Activated CD4-positive, alpha-beta T cell treated with anti-CD3 and anti-CD28 coated beads, Interleukin-2, amount 10 ng/mL, durations not matched to agents 7 days and 5 days (primary cell): ENCODE results near the gene UGT3A2. TPM values are rescaled to one million over a fixed set of nuclear protein-coding genes. Genes with fewer than 3 reads are reported as not detected.
A peak's percentile ranks its signal among the peaks of the same experiment; 100 is the strongest.

Source experiments
- CTCF ChIA-PET: fragments of 350-600 bp; sonication (Branson Sonifier 250); formaldehyde crosslinking; loops from one replicate; lab custom pipeline; 2021; ENCODE audit warnings: antibody characterized with exemption; lab: Charles Lee
- POLR2A ChIA-PET: fragments of 350-600 bp; sonication (Branson Sonifier 250); formaldehyde crosslinking; loops from one replicate; lab custom pipeline; 2021; ENCODE audit warnings: antibody characterized with exemption; lab: Charles Lee
- DNase-seq: peaks from one replicate; pipeline ENCODE4 v3.0.0-alpha.2; 2020
- H3K27ac Mint-ChIP-seq: one replicate; pipeline ENCODE4 v1.8.0; 2021; ENCODE audit warnings: mild to moderate bottlenecking, moderate library complexity, mixed read lengths
- H3K27me3 Mint-ChIP-seq: one replicate; pipeline ENCODE4 v1.8.0; 2021; ENCODE audit warnings: mixed read lengths
- H3K36me3 Mint-ChIP-seq: one replicate; pipeline ENCODE4 v1.8.0; 2021; ENCODE audit warnings: low read depth, mixed read lengths
- H3K4me1 Mint-ChIP-seq: one replicate; pipeline ENCODE4 v1.8.0; 2021; ENCODE audit warnings: mixed read lengths
- H3K4me3 Mint-ChIP-seq: one replicate; pipeline ENCODE4 v1.8.0; 2021; ENCODE audit warnings: mild to moderate bottlenecking, moderate library complexity, mixed read lengths
- H3K9me3 Mint-ChIP-seq: one replicate; pipeline ENCODE4 v1.8.0; 2021; ENCODE audit warnings: mixed read lengths
- total RNA-seq, 2 experiments: library from RNA; stranded (reverse); gene quantifications; one replicate each; pipeline ENCODE4 v1.2.3, GENCODE V29; 2021

Gene UGT3A2, protein sequence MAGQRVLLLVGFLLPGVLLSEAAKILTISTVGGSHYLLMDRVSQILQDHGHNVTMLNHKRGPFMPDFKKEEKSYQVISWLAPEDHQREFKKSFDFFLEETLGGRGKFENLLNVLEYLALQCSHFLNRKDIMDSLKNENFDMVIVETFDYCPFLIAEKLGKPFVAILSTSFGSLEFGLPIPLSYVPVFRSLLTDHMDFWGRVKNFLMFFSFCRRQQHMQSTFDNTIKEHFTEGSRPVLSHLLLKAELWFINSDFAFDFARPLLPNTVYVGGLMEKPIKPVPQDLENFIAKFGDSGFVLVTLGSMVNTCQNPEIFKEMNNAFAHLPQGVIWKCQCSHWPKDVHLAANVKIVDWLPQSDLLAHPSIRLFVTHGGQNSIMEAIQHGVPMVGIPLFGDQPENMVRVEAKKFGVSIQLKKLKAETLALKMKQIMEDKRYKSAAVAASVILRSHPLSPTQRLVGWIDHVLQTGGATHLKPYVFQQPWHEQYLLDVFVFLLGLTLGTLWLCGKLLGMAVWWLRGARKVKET
- total RNA-seq, result not detected

DNA sequence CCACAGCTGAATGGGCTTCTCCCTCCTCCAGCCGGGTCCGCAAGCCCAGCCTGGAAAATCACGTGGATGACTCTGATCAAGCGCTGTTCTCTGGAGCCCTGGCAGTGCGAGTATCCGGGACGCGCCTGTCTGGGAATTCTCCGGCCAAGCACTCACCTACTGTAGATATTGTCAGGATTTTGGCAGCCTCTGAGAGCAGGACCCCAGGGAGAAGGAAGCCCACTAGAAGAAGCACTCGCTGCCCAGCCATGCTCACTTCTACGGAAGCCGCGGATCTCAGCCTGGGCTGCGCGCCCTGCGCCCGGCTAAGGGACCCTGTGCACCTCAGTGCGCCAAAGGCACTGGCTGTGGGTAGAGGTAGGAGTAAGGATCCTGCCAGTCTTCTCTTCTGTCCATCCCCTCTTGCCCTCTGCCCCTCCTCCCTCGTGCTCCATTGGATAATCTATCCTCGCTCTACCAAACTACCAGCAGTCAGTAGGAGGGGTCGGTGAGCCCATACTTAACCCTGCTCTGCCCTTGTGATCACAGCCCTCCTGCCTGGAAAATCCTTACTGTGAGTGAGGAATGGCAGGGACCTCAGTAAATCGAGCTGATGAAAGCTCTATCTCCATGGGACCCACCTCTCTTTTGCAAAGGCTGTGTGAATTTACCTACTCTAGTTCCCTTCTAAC, at the start of gene UGT3A2:
UGT3A2 (minus strand) TSS at position 343 of the 671 bp plus-strand sequence; CDS start at position 250, 93 bp downstream.
- no peak for DNase-seq
- H3K4me3 Mint-ChIP-seq, result no peak within 1 kb of the TSS
- H3K27ac Mint-ChIP-seq, result no peak within 1 kb of the TSS
- H3K27me3 Mint-ChIP-seq, result peaks cover 44% of the 10 kb centered on the region
- ChIA-PET CTCF (interaction anchor here (0.9 kb wide), 1 partner anchor 13 kb away, joined by 4 read pairs; no protein-coding TSS in a partner anchor), POLR2A (no interaction called here)
- H3K9me3 Mint-ChIP-seq, result no peaks in the 10 kb centered on the region
- H3K36me3 Mint-ChIP-seq, result no peaks in the 10 kb centered on the region
- peaks cover 3% of the 10 kb centered on the region for H3K4me1 Mint-ChIP-seq

DNA sequence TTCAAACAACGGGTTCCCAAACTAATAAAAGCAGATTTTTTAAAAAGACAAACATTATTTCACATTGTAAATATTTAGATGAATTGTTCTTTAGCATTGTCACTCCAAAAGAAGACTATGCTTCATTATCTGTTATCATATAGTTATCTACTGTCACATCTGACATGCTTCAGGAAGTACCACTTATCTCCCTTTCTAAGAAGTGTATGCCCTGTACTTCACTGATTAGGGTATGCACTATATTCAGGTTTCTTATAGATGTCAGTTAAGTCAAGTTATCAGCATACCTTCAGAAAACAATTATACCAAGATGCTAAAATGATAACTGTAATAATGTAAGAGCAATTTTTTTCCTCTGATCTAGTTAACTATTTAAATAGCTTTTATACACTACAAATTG, 44.6 kb upstream of the UGT3A2 start:
- H3K9me3 Mint-ChIP-seq, result no peaks in the 10 kb centered on the region
- H3K27me3 Mint-ChIP-seq, result no peaks in the 10 kb centered on the region
- ChIA-PET CTCF (no interaction called here), POLR2A (no interaction called here)
- no peak overlapping the region for H3K27ac Mint-ChIP-seq
- no peak for DNase-seq
- peaks cover 23% of the 10 kb centered on the region for H3K36me3 Mint-ChIP-seq
- no peaks in the 10 kb centered on the region for H3K4me1 Mint-ChIP-seq
- H3K4me3 Mint-ChIP-seq, result no peak overlapping the region

DNA sequence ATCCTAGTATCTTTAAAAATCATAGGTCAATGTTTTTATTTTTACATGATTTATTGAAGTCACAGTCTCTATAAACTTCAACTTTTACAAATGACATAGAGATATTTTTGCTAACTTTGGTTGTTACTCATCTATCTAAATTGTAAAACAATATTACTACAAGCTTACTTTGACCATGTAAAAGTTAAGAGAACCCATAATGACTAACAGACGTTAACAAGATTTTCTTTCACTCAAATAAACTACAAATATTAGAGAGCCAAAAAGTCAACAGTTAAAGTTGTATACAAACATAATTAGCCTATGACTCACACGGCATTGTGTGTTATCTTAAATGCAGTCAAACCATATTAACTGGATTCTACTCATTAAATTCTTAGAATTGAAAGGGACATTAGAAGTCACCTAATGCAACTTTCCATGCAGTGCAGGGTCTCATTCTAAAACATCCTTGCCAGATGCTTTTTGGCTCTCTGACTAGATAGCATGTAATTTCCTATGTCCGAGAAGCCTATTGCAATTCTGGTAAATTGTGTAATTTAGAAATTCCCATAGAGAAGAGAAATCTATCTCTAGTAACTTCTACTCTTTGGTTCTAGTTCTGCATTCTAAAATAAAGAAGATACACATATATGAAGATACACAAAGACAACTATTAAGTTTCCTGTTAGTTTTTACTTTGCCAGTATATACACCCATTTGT, 42.2 kb upstream of the UGT3A2 start:
- ChIA-PET CTCF (no interaction called here), POLR2A (no interaction called here)
- no peaks in the 10 kb centered on the region for H3K9me3 Mint-ChIP-seq

DNA sequence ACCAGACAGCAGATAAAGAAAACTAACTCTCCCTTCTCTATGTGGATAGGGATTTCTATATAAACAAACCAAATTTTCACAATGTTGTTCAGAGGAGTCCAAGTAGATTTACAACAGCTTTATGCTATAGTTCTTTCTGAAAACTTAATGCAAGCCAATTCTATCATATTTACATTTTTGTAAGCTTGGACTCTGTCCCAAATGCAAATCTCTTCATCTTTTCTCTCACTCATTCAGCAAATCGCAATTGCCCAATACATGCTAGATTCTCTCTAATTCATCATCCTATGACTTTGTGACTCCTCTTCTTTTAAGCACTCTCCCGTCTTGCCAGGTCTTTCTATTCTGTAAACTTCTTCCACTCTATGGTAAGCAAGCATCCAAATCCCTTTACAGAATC, 39.1 kb upstream of the UGT3A2 start:
- no peaks in the 10 kb centered on the region for H3K4me1 Mint-ChIP-seq
- no peak overlapping the region for H3K4me3 Mint-ChIP-seq
- no peaks in the 10 kb centered on the region for H3K27me3 Mint-ChIP-seq
- H3K9me3 Mint-ChIP-seq, result no peaks in the 10 kb centered on the region
- no peak for DNase-seq
- H3K27ac Mint-ChIP-seq, result no peak overlapping the region
- CTCF ChIA-PET, result interaction anchor here (0.5 to 1.1 kb wide), 2 partner anchors 45 to 469 kb away, joined by 3 read pairs; partner anchors contain the start of gene LMBRD2
- peaks cover 37% of the 10 kb centered on the region for H3K36me3 Mint-ChIP-seq
- POLR2A ChIA-PET, result no interaction called here

More for the DNA sequence above, 42.2 kb upstream of the UGT3A2 start:
- Mint-ChIP-seq H3K27ac (no peak overlapping the region), H3K27me3 (no peaks in the 10 kb centered on the region), H3K4me3 (no peak overlapping the region), H3K36me3 (peaks cover 34% of the 10 kb centered on the region), H3K4me1 (no peaks in the 10 kb centered on the region)
- no peak for DNase-seq

DNA sequence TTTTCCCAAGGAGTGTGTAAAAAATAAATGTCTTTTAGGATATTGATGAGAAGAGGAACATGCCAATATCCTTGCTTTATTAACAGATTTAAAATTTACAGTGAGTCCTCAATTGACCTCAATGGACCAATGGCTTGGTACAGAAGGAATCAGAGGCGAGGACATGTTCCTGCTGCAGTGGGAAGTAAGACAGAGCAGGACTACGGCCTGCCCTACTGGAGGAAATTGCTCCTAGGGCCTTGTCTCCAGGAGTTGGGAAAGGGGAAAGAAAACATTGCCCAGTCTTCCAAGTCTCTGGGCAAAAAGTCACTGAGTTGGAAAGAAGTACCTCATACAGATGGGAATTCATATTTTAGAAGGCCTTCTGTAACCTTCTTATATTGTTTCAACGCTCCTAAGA, 33.1 kb upstream of the UGT3A2 start:
- ChIA-PET CTCF (no interaction called here), POLR2A (no interaction called here)
- Mint-ChIP-seq H3K4me3 (no peak overlapping the region), H3K27me3 (no peaks in the 10 kb centered on the region), H3K9me3 (no peaks in the 10 kb centered on the region), H3K4me1 (no peaks in the 10 kb centered on the region), H3K36me3 (peaks cover 11% of the 10 kb centered on the region), H3K27ac (no peak overlapping the region)
- DNase-seq, result no peak

DNA sequence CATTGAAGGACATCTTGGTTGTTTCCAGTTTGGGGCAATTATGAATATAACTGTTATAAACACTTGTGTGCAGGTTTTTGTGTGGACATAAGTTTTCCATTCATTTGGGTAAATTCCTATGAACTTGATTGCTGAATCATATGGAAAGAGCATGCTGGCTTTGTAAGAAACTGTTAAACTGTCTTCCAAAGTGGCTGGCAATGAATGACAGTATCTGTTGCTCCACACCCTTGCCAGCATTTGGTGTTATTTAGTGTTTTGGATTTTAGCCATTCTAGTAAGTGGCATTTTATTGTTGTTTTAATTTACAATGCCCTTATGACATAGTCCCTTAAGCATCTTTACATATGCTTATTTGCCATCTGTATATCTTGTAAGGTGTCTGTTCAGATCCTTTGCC, 29.8 kb upstream of the UGT3A2 start:
- Mint-ChIP-seq H3K27me3 (peaks cover 8% of the 10 kb centered on the region), H3K9me3 (peaks cover under 1% of the 10 kb centered on the region), H3K4me3 (no peak overlapping the region), H3K36me3 (peaks cover 2% of the 10 kb centered on the region), H3K4me1 (no peaks in the 10 kb centered on the region), H3K27ac (no peak overlapping the region)
- ChIA-PET CTCF (no interaction called here), POLR2A (no interaction called here)
- DNase-seq, result no peak

DNA sequence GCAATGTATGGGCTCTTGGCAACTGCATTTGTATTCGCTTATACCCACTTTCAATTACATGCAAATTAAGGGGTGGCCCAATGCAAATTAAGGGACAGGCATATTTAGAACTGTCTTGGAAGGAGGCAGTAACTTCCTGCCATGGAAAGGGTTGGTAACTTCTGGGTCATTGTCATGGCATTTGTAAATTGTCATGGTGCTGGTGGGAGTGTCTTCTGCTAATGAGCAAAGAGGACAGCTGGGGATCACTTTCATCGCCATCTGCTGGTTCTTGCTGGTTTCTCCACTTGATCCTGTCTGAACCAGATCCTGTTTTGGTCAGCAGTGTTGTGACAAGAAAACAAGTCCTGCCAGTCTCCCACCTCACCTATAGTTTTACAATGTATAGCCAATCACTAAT, 23.3 kb upstream of the UGT3A2 start:
- Mint-ChIP-seq H3K9me3 (peaks cover 2% of the 10 kb centered on the region), H3K4me3 (no peak overlapping the region), H3K27me3 (peaks cover 35% of the 10 kb centered on the region), H3K27ac (no peak overlapping the region), H3K4me1 (no peaks in the 10 kb centered on the region), H3K36me3 (no peaks in the 10 kb centered on the region)
- ChIA-PET CTCF (interaction anchor here (0.6 to 3.4 kb wide), 4 partner anchors 9 to 1124 kb away, joined by 3 to 9 read pairs (median 4); no protein-coding TSS in a partner anchor), POLR2A (no interaction called here)
- peak; percentile 19 for DNase-seq

DNA sequence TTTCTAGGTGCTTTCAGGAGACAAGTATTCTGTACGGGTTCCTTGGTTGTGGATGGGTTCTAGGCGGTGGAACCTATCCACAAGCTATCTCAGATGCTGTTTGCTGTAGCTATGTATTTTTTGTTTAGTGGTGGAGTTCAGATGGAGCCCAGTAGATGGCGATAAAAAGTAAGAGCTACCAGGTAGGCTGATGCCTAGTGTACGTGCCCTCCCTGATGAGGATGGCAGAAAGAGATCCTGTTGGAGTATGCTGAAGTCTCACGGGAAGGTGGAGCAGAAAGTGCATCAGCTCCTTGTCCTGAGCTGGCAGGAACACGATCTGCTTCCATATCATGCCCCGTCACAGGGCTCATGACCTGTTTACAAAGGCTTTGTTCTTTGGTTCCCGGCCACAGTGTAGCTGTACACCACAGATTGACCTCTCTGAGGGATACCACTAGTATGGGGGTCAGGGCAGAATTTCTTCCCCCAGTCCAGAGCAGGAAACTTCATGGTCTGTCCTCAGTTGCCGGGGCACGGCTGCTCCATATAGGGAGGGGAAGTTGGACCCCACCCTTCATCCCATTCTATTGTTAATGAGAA, 12.6 kb upstream of the UGT3A2 start:
- Mint-ChIP-seq H3K36me3 (no peaks in the 10 kb centered on the region), H3K4me1 (no peaks in the 10 kb centered on the region), H3K27ac (no peak overlapping the region), H3K27me3 (peaks cover 29% of the 10 kb centered on the region), H3K4me3 (no peak overlapping the region), H3K9me3 (no peaks in the 10 kb centered on the region)
- ChIA-PET CTCF (interaction anchor here (0.6 to 1.8 kb wide), 7 partner anchors 9 to 165 kb away, joined by 3 to 10 read pairs (median 4); partner anchors contain the start of gene NADK2), POLR2A (interaction anchor here (0.7 kb wide), 1 partner anchor 227 kb away, joined by 3 read pairs; no protein-coding TSS in a partner anchor)
- peak; percentile 50 for DNase-seq

DNA sequence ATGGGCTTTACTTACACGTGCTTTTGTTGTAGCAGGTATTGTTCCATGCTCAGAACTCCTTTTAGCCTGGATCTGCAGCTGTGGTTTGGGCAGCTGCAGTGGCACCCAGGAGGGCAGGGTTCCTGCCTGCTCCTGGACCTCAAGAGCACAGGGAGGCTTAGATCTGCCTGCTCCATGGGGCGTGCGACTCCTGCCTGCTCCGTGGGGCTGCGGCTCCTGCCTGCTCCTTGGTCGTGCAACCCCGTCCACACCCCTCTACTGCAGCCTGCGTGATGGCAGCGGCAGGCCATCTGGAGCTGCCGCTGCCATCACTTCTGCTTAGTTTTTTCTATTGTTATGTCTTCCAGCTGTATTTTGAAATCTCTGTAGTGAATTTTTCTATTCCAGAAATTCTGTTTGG, 11.7 kb upstream of the UGT3A2 start:
- ChIA-PET POLR2A (interaction anchor here (0.7 kb wide), 1 partner anchor 228 kb away, joined by 3 read pairs; no protein-coding TSS in a partner anchor), CTCF (interaction anchor here (1.5 to 1.8 kb wide), 3 partner anchors 8 to 163 kb away, joined by 7 to 10 read pairs (median 9); partner anchors contain the start of gene NADK2)
- no peaks in the 10 kb centered on the region for H3K9me3 Mint-ChIP-seq
- H3K4me3 Mint-ChIP-seq, result no peak overlapping the region
- H3K27me3 Mint-ChIP-seq, result peaks cover 25% of the 10 kb centered on the region
- no peak overlapping the region for H3K27ac Mint-ChIP-seq
- DNase-seq, result no peak
- H3K36me3 Mint-ChIP-seq, result no peaks in the 10 kb centered on the region
- H3K4me1 Mint-ChIP-seq, result peaks cover 1% of the 10 kb centered on the region

DNA sequence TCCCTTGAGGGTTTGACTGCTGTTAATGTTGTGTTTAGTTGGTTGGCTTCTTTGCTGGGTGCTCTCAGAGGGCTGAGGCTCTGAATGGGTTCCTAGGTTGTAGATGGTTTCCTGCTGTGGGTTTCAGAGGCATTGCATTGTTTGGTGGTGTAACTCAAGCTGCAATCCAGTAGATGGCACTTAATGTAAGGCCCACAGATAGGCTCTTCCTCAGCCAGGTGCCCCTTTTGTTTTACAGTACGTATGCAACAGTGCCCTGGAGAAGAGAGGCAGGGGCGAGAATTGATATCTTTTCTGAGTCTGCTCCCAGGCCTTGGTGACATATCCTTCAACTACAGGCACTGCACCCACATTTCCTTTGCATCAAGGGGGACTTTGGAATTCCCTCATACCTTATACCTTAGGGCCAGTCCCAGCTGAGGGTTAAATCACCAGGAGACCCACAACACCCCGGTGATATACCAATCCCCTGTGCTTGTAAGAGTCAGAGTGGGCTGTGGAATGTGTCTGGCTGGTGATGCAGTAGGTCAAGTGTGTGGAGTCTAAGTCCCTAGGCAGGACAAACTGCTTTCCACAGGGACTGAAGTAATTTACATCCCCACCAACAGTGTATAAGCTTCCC, 7.0 kb upstream of the UGT3A2 start:
- DNase-seq, result peak; percentile 22
- Mint-ChIP-seq H3K27me3 (peaks cover 32% of the 10 kb centered on the region), H3K27ac (no peak overlapping the region), H3K4me3 (no peak overlapping the region), H3K9me3 (no peaks in the 10 kb centered on the region), H3K4me1 (peaks cover 2% of the 10 kb centered on the region), H3K36me3 (no peaks in the 10 kb centered on the region)
- ChIA-PET CTCF (interaction anchor here (1.0 to 1.3 kb wide), 2 partner anchors 9 to 82 kb away, joined by 3 to 4 read pairs; no protein-coding TSS in a partner anchor), POLR2A (no interaction called here)

DNA sequence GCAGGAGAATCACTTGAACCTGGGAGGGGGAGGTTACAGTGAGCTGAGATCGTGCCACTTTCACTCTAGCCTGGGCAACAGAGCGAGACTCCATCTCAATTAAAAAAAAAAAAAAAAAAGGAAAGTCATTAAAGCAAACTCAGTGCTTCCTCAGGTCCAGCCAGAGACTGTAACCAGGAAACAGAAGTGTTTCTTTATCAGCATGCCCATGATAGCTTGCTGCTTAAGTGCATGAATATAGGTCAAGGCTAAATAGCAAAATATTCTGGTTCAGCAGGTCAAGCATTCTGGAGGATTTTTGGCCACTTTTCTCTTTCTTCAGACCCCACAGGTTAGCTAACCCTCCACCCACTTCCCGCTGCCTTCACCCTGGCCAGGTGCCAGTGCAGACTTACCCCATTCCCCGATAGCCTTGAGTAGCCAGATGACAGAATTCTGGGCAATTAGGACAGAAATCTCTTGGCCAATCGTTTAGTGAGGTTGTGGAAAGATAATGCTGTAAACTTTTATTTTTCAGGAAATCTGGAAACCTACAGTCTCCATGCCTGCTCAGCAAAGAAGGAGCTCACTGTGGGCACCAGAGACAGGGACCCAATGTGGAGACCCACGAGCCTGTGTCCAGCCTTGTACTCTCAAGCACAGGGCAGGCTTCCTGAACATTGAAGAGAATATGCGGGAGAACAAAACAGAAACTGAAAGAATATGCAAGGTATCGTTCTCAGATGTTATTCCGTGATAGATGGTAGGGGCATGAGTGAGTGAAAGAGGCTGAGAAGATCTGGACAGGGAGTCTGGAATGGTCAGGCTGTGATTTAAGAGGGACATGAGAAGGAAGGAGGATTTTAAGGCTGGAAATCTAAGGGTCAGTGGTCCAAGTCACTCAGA, 4.2 kb upstream of the UGT3A2 start:
- no peak for DNase-seq
- ChIA-PET POLR2A (no interaction called here), CTCF (interaction anchor here (0.8 to 3.4 kb wide), 3 partner anchors 8 to 20 kb away, joined by 3 to 10 read pairs (median 3); no protein-coding TSS in a partner anchor)
- Mint-ChIP-seq H3K27me3 (peaks cover 36% of the 10 kb centered on the region), H3K27ac (no peak overlapping the region), H3K4me1 (peaks cover 5% of the 10 kb centered on the region), H3K36me3 (no peaks in the 10 kb centered on the region), H3K4me3 (no peak overlapping the region), H3K9me3 (no peaks in the 10 kb centered on the region)
